HepG2 (cell line): ENCODE measurements around the gene IGIP. TPM values are rescaled to one million over a fixed set of nuclear protein-coding genes. Genes with fewer than 3 reads are reported as not detected.
A peak's percentile ranks its signal among the peaks of the same experiment; 100 is the strongest.

Experiments used
- ARHGAP35 ChIP-seq: sonication (generic); formaldehyde crosslinking; IDR thresholded peaks from 2 replicates; pipeline ENCODE4 v1.9.0; 2022; ENCODE audit warnings: mild to moderate bottlenecking, inconsistent platforms, moderate library complexity, missing genetic modification reagents, borderline replicate concordance
- ASH2L ChIP-seq: fragments of 300-600, 200-600 bp; sonication (generic); IDR thresholded peaks from 2 replicates; pipeline ENCODE4 v1.7.0; 2017; ENCODE audit warnings: low read depth, mild to moderate bottlenecking, moderate library complexity, mixed read lengths, low read length; ENCODE audit not compliant: insufficient read length
- ATAD3A ChIP-seq: sonication (generic); formaldehyde crosslinking; IDR thresholded peaks from 2 replicates; pipeline ENCODE4 v1.4.0; 2020; ENCODE audit warnings: missing genetic modification reagents
- ATRX ChIP-seq: sonication (generic); formaldehyde crosslinking; IDR thresholded peaks from 2 replicates; pipeline ENCODE4 v1.4.0; 2020; ENCODE audit warnings: missing genetic modification reagents, borderline replicate concordance
- BCL6 ChIP-seq: IDR thresholded peaks from 2 replicates; pipeline ENCODE4 v1.6.1; 2016; ENCODE audit warnings: missing genetic modification reagents, missing compliant biosample characterization
- BCLAF1 ChIP-seq: fragments of 450-650 bp; IDR thresholded peaks from 2 replicates; pipeline ENCODE4 v1.6.1; 2017; ENCODE audit warnings: mild to moderate bottlenecking
- CBX2 ChIP-seq, 2 experiments: fragments of 200-600 bp in 1 of 2; sonication (generic); formaldehyde crosslinking in 1 of 2; IDR thresholded peaks; 2 replicates each; pipeline versions ENCODE4 v1.7.0 to v1.8.1; 2018 to 2022; ENCODE audit warnings: low read depth in 2 of 2, low read length in 1 of 2, mild to moderate bottlenecking in 1 of 2, missing genetic modification reagents in 1 of 2
- ETS1 ChIP-seq: sonication (generic); formaldehyde crosslinking; IDR thresholded peaks from 2 replicates; pipeline ENCODE4 v1.4.0; 2020; ENCODE audit warnings: missing genetic modification reagents
- HBP1 ChIP-seq: IDR thresholded peaks from 2 replicates; pipeline ENCODE4 v1.6.1; 2016; ENCODE audit warnings: low read depth, control low read depth
- KAT8 ChIP-seq: IDR thresholded peaks from 2 replicates; pipeline ENCODE4 v1.6.1; 2016; ENCODE audit warnings: missing genetic modification reagents, missing compliant biosample characterization
- KLF12 ChIP-seq: sonication (generic); formaldehyde crosslinking; IDR thresholded peaks from 2 replicates; pipeline ENCODE4 v1.4.0; 2020; ENCODE audit warnings: missing genetic modification reagents, borderline replicate concordance
- MED13 ChIP-seq: sonication (generic); formaldehyde crosslinking; IDR thresholded peaks from 2 replicates; pipeline ENCODE4 v1.5.0; 2020; ENCODE audit warnings: missing genetic modification reagents
- MEF2D ChIP-seq: sonication (generic); formaldehyde crosslinking; IDR thresholded peaks from 2 replicates; pipeline ENCODE4 v1.5.1; 2020; ENCODE audit warnings: mild to moderate bottlenecking, missing genetic modification reagents
- MTF2 ChIP-seq: sonication (generic); formaldehyde crosslinking; IDR thresholded peaks from 2 replicates; pipeline ENCODE4 v1.5.0; 2020; ENCODE audit warnings: missing genetic modification reagents, borderline replicate concordance
- SMAD9 ChIP-seq: sonication (generic); formaldehyde crosslinking; IDR thresholded peaks from 2 replicates; pipeline ENCODE4 v1.5.1; 2020; ENCODE audit warnings: mild to moderate bottlenecking, missing genetic modification reagents
- TGIF2 ChIP-seq: IDR thresholded peaks from 2 replicates; pipeline ENCODE4 v1.6.1; 2016; ENCODE audit warnings: control low read depth, missing compliant biosample characterization
- ZIK1 ChIP-seq: sonication (generic); formaldehyde crosslinking; IDR thresholded peaks from 2 replicates; pipeline ENCODE4 v1.5.0; 2020; ENCODE audit warnings: mild to moderate bottlenecking, low read depth, missing genetic modification reagents, borderline replicate concordance
- ZNF121 ChIP-seq: sonication (generic); formaldehyde crosslinking; IDR thresholded peaks from 2 replicates; pipeline ENCODE4 v1.5.0; 2020; ENCODE audit warnings: mild to moderate bottlenecking, missing genetic modification reagents
- ZNF143 ChIP-seq: sonication (generic); formaldehyde crosslinking; IDR thresholded peaks from 2 replicates; pipeline ENCODE4 v1.4.0; 2020; ENCODE audit warnings: missing genetic modification reagents
- ZNF234 ChIP-seq: sonication (generic); formaldehyde crosslinking; conservative IDR thresholded peaks from 2 replicates; pipeline ENCODE4 v1.5.1; 2020; ENCODE audit warnings: mild to moderate bottlenecking, missing genetic modification reagents
- ZNF546 ChIP-seq: sonication (generic); formaldehyde crosslinking; conservative IDR thresholded peaks from 2 replicates; pipeline ENCODE4 v1.8.1; 2023; ENCODE audit warnings: mild to moderate bottlenecking, missing genetic modification reagents
- ZNF563 ChIP-seq: sonication (generic); formaldehyde crosslinking; IDR thresholded peaks from 2 replicates; pipeline ENCODE4 v1.8.0; 2022; ENCODE audit warnings: mild to moderate bottlenecking, moderate library complexity, missing genetic modification reagents
- ZNF878 ChIP-seq: sonication (generic); formaldehyde crosslinking; IDR thresholded peaks from 2 replicates; pipeline ENCODE4 v1.8.1; 2023; ENCODE audit warnings: mild to moderate bottlenecking, missing genetic modification reagents, moderate library complexity
- ZSCAN20 ChIP-seq: sonication (generic); formaldehyde crosslinking; IDR thresholded peaks from 2 replicates; pipeline ENCODE4 v1.4.0; 2020; ENCODE audit warnings: missing genetic modification reagents, mild to moderate bottlenecking, borderline replicate concordance
- polyA plus RNA-seq, 8 experiments: library from polyadenylated mRNA; depleted of rRNA in 3 of 8; stranded (reverse) in 7 of 8; unstranded in 1 of 8; fragments of >200 nt; fragmentation: Illumina TruSeq in 4 of 8; extraction: Trizol in 4 of 8; gene quantifications; 2 replicates each; pipeline versions ENCODE4 v1.2.1 to v1.2.3, GENCODE V29; 2011 to 2016; ENCODE audit warnings: low read depth in 4 of 8, missing spikeins in 1 of 8, mixed read lengths in 1 of 8; ENCODE audit not compliant: insufficient read depth in 1 of 8
- total RNA-seq, 5 experiments: library from RNA; depleted of rRNA; stranded (reverse); fragments of >200 nt; fragmentation: Illumina TruSeq; extraction: Trizol; gene quantifications; 2 replicates each; pipeline ENCODE4 v1.2.3, GENCODE V29; 2016; ENCODE audit warnings: low read depth in 1 of 5

Gene IGIP
- total and polyA plus RNA-seq, 2 of the 13 experiments (the other 11 are each of a cell fraction or from before 2014, with no cell fraction given) = 1.7 to 2.1 TPM

GRCh38 chr5:140107312-140108092 lies 18.2 kb upstream of the IGIP start (continued):
- TF ChIP-seq ZNF234 (CRISPR knock-in tag) = no peak
- no peak; the same call in none of the 2 replicates for TF ChIP-seq BCL6 (CRISPR knock-in tag)
- TF ChIP-seq CBX2 (IDR thresholded peaks at IDR 0.05; ENCODE audit: low read depth, low read length) = no peak
- TF ChIP-seq CBX2 (CRISPR knock-in tag; IDR thresholded peaks at IDR 0.05; ENCODE audit: low read depth) = no peak
- TF ChIP-seq ZIK1 (CRISPR knock-in tag) = no peak
- no peak; the same call in 1 of the 2 replicates for TF ChIP-seq ZNF546 (CRISPR knock-in tag)
- 0 out of 2 replicates have a peak, but pooled peaks have one; percentile 65 for TF ChIP-seq ZSCAN20 (CRISPR knock-in tag)
- peak; percentile 71; the same call in 1 of the 2 replicates for TF ChIP-seq MED13
- no peak for TF ChIP-seq ATRX (CRISPR knock-in tag)
- TF ChIP-seq KAT8 = peak; percentile 85; the same call in 1 of the 2 replicates
- no peak for TF ChIP-seq ETS1
- no peak for TF ChIP-seq BCLAF1
- peak; percentile 72; the same call in 1 of the 2 replicates for TF ChIP-seq ZNF563 (CRISPR knock-in tag)
- TF ChIP-seq KLF12 (CRISPR knock-in tag) = peak; percentile 88
- peak; percentile 17 for TF ChIP-seq ASH2L
- no peak for TF ChIP-seq HBP1 (CRISPR knock-in tag)
- no peak for TF ChIP-seq SMAD9 (CRISPR knock-in tag)
- peak; percentile 30; the same call in 1 of the 2 replicates for TF ChIP-seq TGIF2 (CRISPR knock-in tag)
- TF ChIP-seq ZNF121 (CRISPR knock-in tag) = peak; percentile 26; the same call in 1 of the 2 replicates
- TF ChIP-seq MTF2 = peak; percentile 96
- 0 out of 2 replicates have a peak, but pooled peaks have one; percentile 22 for TF ChIP-seq ZNF878 (CRISPR knock-in tag)
- TF ChIP-seq MEF2D (CRISPR knock-in tag) = 0 out of 2 replicates have a peak, but pooled peaks have one; percentile 23
- peak; percentile 58; the same call in 1 of the 2 replicates for TF ChIP-seq ARHGAP35 (CRISPR knock-in tag)
- no peak for TF ChIP-seq ATAD3A (CRISPR knock-in tag)
- TF ChIP-seq ZNF143 (CRISPR knock-in tag) = no peak
